Tibial artery (tissue), 4 donors: ENCODE measurements around the gene TNP2.

ENCODE experiments used
- DNase-seq, 2 donors: peaks; one replicate each; pipeline ENCODE4 v3.0.0-alpha.2; 2019
- H3K27ac ChIP-seq, 2 donors: fragments of 200-600 bp; sonication (generic) in 1 of 2; 1 replicate in 1 of 2; 2 replicates in 1 of 2; pipeline ENCODE4 v1.5.1; 2018 to 2019; ENCODE audit warnings: mild to moderate bottlenecking in 1 of 2
- H3K27me3 ChIP-seq, 2 donors: fragments of 200-600 bp; sonication (generic) in 1 of 2; one replicate each; pipeline versions ENCODE4 v1.5.1 to v1.6.0; 2016 to 2019
- H3K36me3 ChIP-seq, 3 donors: fragments of 200-600 bp; sonication (generic) in 2 of 3; one replicate each; pipeline ENCODE4 v1.5.1; 2016 to 2019; ENCODE audit warnings: mild to moderate bottlenecking in 2 of 3
- H3K4me1 ChIP-seq, 4 donors: fragments of 200-600 bp; sonication (generic) in 2 of 4; 1 replicate in 3 of 4; 2 replicates in 1 of 4; pipeline ENCODE4 v1.5.1; 2016 to 2019
- H3K4me3 ChIP-seq, 2 donors: fragments of 200-600 bp; sonication (generic) in 1 of 2; 1 replicate in 1 of 2; 2 replicates in 1 of 2; pipeline ENCODE4 v1.5.1; 2018 to 2019; ENCODE audit warnings: mild to moderate bottlenecking in 2 of 2
- H3K9me3 ChIP-seq, 3 donors: fragments of 200-600 bp; sonication (generic) in 1 of 3; one replicate each; pipeline ENCODE4 v1.5.1; 2016 to 2019
- CTCF ChIP-seq, 2 experiments: fragments of 200-600 bp in 1 of 2; fragments of 450-650 bp in 1 of 2; IDR thresholded peaks; one replicate each; pipeline ENCODE4 v1.5.1; 2017 to 2019; ENCODE audit warnings: antibody characterized with exemption in 2 of 2, mild to moderate bottlenecking in 1 of 2, moderate library complexity in 1 of 2
- intact Hi-C: fragments of 100-400 bp; cut with DNase I; formaldehyde crosslinking; loops from one replicate; pipeline ENCODE4 v1.15.0; 2023; ENCODE audit warnings: low total_unique reads

The TNP2 gene

GRCh38 chr16:11298143-11298900, 29.2 kb upstream of the TNP2 start:
- Histone ChIP-seq H3K27me3 (no peaks in the 10 kb centered on the region), H3K9me3 (no peaks in the 10 kb centered on the region), H3K27ac (no peak overlapping the region), H3K4me1 (peaks cover 0 to 17% (median 10%) of the 10 kb centered on the region in 4 donors), H3K36me3 (no peaks in the 10 kb centered on the region), H3K4me3 (no peak overlapping the region)
- DNase-seq: no peak
- TF ChIP-seq CTCF (IDR thresholded peaks at IDR 0.05): no peak
- intact Hi-C loops: no loop called here

GRCh38 chr16:11297492-11298142, 28.5 kb upstream of the TNP2 start:
- H3K27me3 ChIP-seq: no peaks in the 10 kb centered on the region
- peak; percentile 37 to 43 for TF ChIP-seq CTCF (IDR thresholded peaks at IDR 0.05)
- H3K4me3 ChIP-seq: peak overlapping the region; percentile 14 to 35
- H3K4me1 ChIP-seq: peaks cover 0 to 17% (median 10%) of the 10 kb centered on the region in 4 donors
- H3K27ac ChIP-seq: no peak overlapping the region
- no peaks in the 10 kb centered on the region for H3K9me3 ChIP-seq
- H3K36me3 ChIP-seq: no peaks in the 10 kb centered on the region
- intact Hi-C loops: no loop called here
- DNase-seq: peak; percentile 68 to 92

GRCh38 chr16:11296706-11297491, 27.8 kb upstream of the TNP2 start:
- Histone ChIP-seq H3K27ac (no peak overlapping the region), H3K27me3 (no peaks in the 10 kb centered on the region), H3K4me3 (peak overlapping the region in 1 of 2 donors; percentile 35), H3K36me3 (no peaks in the 10 kb centered on the region), H3K9me3 (no peaks in the 10 kb centered on the region), H3K4me1 (peaks cover 0 to 17% (median 10%) of the 10 kb centered on the region in 4 donors)
- intact Hi-C loops: no loop called here
- TF ChIP-seq CTCF (IDR thresholded peaks at IDR 0.05): no peak
- DNase-seq: no peak

GRCh38 chr16:11296351-11296705, 27.2 kb upstream of the TNP2 start:
- TF ChIP-seq CTCF (IDR thresholded peaks at IDR 0.05): no peak
- peaks cover 0 to 17% (median 10%) of the 10 kb centered on the region in 4 donors for H3K4me1 ChIP-seq
- H3K27me3 ChIP-seq: no peaks in the 10 kb centered on the region
- intact Hi-C loops: no loop called here
- H3K36me3 ChIP-seq: no peaks in the 10 kb centered on the region
- DNase-seq: no peak
- no peak overlapping the region for H3K4me3 ChIP-seq
- H3K27ac ChIP-seq: no peak overlapping the region
- no peaks in the 10 kb centered on the region for H3K9me3 ChIP-seq

GRCh38 chr16:11295672-11296071, 26.5 kb upstream of the TNP2 start:
- no peaks in the 10 kb centered on the region for H3K36me3 ChIP-seq
- no peak for TF ChIP-seq CTCF (IDR thresholded peaks at IDR 0.05)
- no peak overlapping the region for H3K27ac ChIP-seq
- H3K27me3 ChIP-seq: no peaks in the 10 kb centered on the region
- H3K4me1 ChIP-seq: peaks cover 0 to 17% (median 10%) of the 10 kb centered on the region in 4 donors
- intact Hi-C loops: no loop called here
- H3K9me3 ChIP-seq: no peaks in the 10 kb centered on the region
- DNase-seq: no peak
- no peak overlapping the region for H3K4me3 ChIP-seq
